Activated CD4-positive, alpha-beta memory T cell treated with anti-CD3 and anti-CD28 coated beads for 36 hours (primary cell): ENCODE measurements around the gene HRH3. TPM values are rescaled to one million over a fixed set of nuclear protein-coding genes. Genes with fewer than 3 reads are reported as not detected.

Experiments used
- CTCF ChIA-PET: fragments of 350-600 bp; sonication (Branson Sonifier 250); formaldehyde crosslinking; loops from one replicate; lab custom pipeline; 2021; ENCODE audit warnings: antibody characterized with exemption, inconsistent platforms; lab: Charles Lee
- POLR2A ChIA-PET: fragments of 350-600 bp; sonication (Branson Sonifier 250); formaldehyde crosslinking; loops from one replicate; lab custom pipeline; 2021; ENCODE audit warnings: antibody characterized with exemption; lab: Charles Lee
- DNase-seq: peaks from one replicate; pipeline ENCODE4 v3.0.0-alpha.2; 2020
- H3K27ac Mint-ChIP-seq: one replicate; pipeline ENCODE4 v1.8.0; 2021; ENCODE audit warnings: mixed read lengths
- H3K27me3 Mint-ChIP-seq: one replicate; pipeline ENCODE4 v1.8.0; 2021; ENCODE audit warnings: mixed read lengths
- H3K36me3 Mint-ChIP-seq: one replicate; pipeline ENCODE4 v1.8.0; 2021; ENCODE audit warnings: mixed read lengths
- H3K4me1 Mint-ChIP-seq: one replicate; pipeline ENCODE4 v1.8.0; 2021; ENCODE audit warnings: low read depth, mixed read lengths
- H3K4me3 Mint-ChIP-seq: one replicate; pipeline ENCODE4 v1.8.0; 2021; ENCODE audit warnings: mild to moderate bottlenecking, mixed read lengths
- H3K9me3 Mint-ChIP-seq: one replicate; pipeline ENCODE4 v1.8.0; 2021; ENCODE audit warnings: mixed read lengths
- intact Hi-C: fragments of 100-400 bp; cut with micrococcal nuclease; formaldehyde crosslinking; loops from one replicate; pipeline ENCODE4 v1.15.1; 2023
- total RNA-seq, 2 experiments: library from RNA; stranded (reverse); gene quantifications; one replicate each; pipeline ENCODE4 v1.2.3, GENCODE V29; 2021

The HRH3 gene
- total RNA-seq, 2 experiments from 2014 or later: not detected

GRCh38 chr20:62172666-62173065, 47.4 kb downstream of the HRH3 start:
- intact Hi-C loops: no loop called here
- Mint-ChIP-seq H3K9me3 (no peaks in the 10 kb centered on the region), H3K27ac (no peak overlapping the region), H3K36me3 (peaks cover 7% of the 10 kb centered on the region), H3K27me3 (no peaks in the 10 kb centered on the region), H3K4me1 (no peaks in the 10 kb centered on the region), H3K4me3 (no peak overlapping the region)
- POLR2A ChIA-PET: no interaction called here
- no peak for DNase-seq
- CTCF ChIA-PET: interaction anchor here (0.7 kb wide), 1 partner anchor 162 kb away, joined by 3 read pairs; no protein-coding TSS in a partner anchor

GRCh38 chr20:62171245-62171644, 48.8 kb downstream of the HRH3 start:
- no peak overlapping the region for H3K27ac Mint-ChIP-seq
- H3K4me1 Mint-ChIP-seq: no peaks in the 10 kb centered on the region
- DNase-seq: no peak
- no peaks in the 10 kb centered on the region for H3K27me3 Mint-ChIP-seq
- no peaks in the 10 kb centered on the region for H3K9me3 Mint-ChIP-seq
- intact Hi-C loops: no loop called here
- H3K4me3 Mint-ChIP-seq: no peak overlapping the region
- ChIA-PET POLR2A (no interaction called here), CTCF (no interaction called here)
- peaks cover 9% of the 10 kb centered on the region for H3K36me3 Mint-ChIP-seq

- Mint-ChIP-seq H3K9me3 (no peaks in the 10 kb centered on the region), H3K4me1 (no peaks in the 10 kb centered on the region), H3K36me3 (peaks cover 14% of the 10 kb centered on the region), H3K27me3 (no peaks in the 10 kb centered on the region), H3K4me3 (no peak overlapping the region), H3K27ac (no peak overlapping the region)
- CTCF ChIA-PET: no interaction called here
- intact Hi-C loops: no loop called here
- POLR2A ChIA-PET: no interaction called here
- no peak for DNase-seq
Measured at GRCh38 chr20:62170536-62170935, 49.5 kb downstream of the HRH3 start.

GRCh38 chr20:62168890-62169435, 51.1 kb downstream of the HRH3 start:
- DNase-seq: no peak
- H3K27me3 Mint-ChIP-seq: no peaks in the 10 kb centered on the region
- peaks cover 22% of the 10 kb centered on the region for H3K36me3 Mint-ChIP-seq
- POLR2A ChIA-PET: no interaction called here
- H3K4me3 Mint-ChIP-seq: no peak overlapping the region
- H3K27ac Mint-ChIP-seq: no peak overlapping the region
- intact Hi-C loops: no loop called here
- CTCF ChIA-PET: no interaction called here
- no peaks in the 10 kb centered on the region for H3K4me1 Mint-ChIP-seq
- H3K9me3 Mint-ChIP-seq: no peaks in the 10 kb centered on the region

GRCh38 chr20:62168061-62168460, 52.0 kb downstream of the HRH3 start:
- POLR2A ChIA-PET: interaction anchor here (0.6 kb wide), 1 partner anchor 9 kb away, joined by 3 read pairs; no protein-coding TSS in a partner anchor
- Mint-ChIP-seq H3K9me3 (no peaks in the 10 kb centered on the region), H3K36me3 (peaks cover 26% of the 10 kb centered on the region), H3K4me1 (no peaks in the 10 kb centered on the region), H3K27me3 (no peaks in the 10 kb centered on the region), H3K4me3 (no peak overlapping the region), H3K27ac (no peak overlapping the region)
- DNase-seq: no peak
- intact Hi-C loops: no loop called here
- CTCF ChIA-PET: no interaction called here

GRCh38 chr20:62167474-62167873, 52.6 kb downstream of the HRH3 start:
- Mint-ChIP-seq H3K4me1 (no peaks in the 10 kb centered on the region), H3K9me3 (no peaks in the 10 kb centered on the region), H3K36me3 (peaks cover 26% of the 10 kb centered on the region), H3K4me3 (no peak overlapping the region), H3K27me3 (no peaks in the 10 kb centered on the region), H3K27ac (no peak overlapping the region)
- intact Hi-C loops: no loop called here
- ChIA-PET POLR2A (no interaction called here), CTCF (interaction anchor here (0.6 kb wide), 1 partner anchor 370 kb away, joined by 4 read pairs; no protein-coding TSS in a partner anchor)
- DNase-seq: no peak

GRCh38 chr20:62165762-62166399, 54.2 kb downstream of the HRH3 start:
- ChIA-PET CTCF (no interaction called here), POLR2A (no interaction called here)
- peaks cover 2% of the 10 kb centered on the region for H3K4me1 Mint-ChIP-seq
- H3K27me3 Mint-ChIP-seq: no peaks in the 10 kb centered on the region
- H3K9me3 Mint-ChIP-seq: no peaks in the 10 kb centered on the region
- H3K36me3 Mint-ChIP-seq: peaks cover 28% of the 10 kb centered on the region
- no peak overlapping the region for H3K4me3 Mint-ChIP-seq
- intact Hi-C loops: no loop called here
- H3K27ac Mint-ChIP-seq: no peak overlapping the region
- no peak for DNase-seq

Other genes starting within 250 kb of the HRH3 start
- gene TAF4, start 154.4 kb downstream of the HRH3 start, total RNA-seq: 10 to 100 TPM; 15.3 to 17.0 TPM
- gene LSM14B, start 97.8 kb downstream of the HRH3 start, total RNA-seq: 10 to 100 TPM; 33.4 to 35.1 TPM
- gene PSMA7, start 76.9 kb downstream of the HRH3 start, total RNA-seq: 100 to 1,000 TPM; 301 to 316 TPM
- 10 to 100 TPM; 13.7 to 15.2 TPM for gene SS18L1, start 76.5 kb downstream of the HRH3 start, total RNA-seq
- 10 to 100 TPM; 31.4 to 32.5 TPM for gene MTG2, start 37.2 kb downstream of the HRH3 start, total RNA-seq
- 10 to 100 TPM; 25.4 to 29.3 TPM for gene OSBPL2, start 18.2 kb upstream of the HRH3 start, total RNA-seq
- gene ADRM1, start 82.7 kb upstream of the HRH3 start, total RNA-seq: 100 to 1,000 TPM in 1 of 2 experiments, 10 to 100 TPM in 1; 98.6 to 101 TPM
- gene LAMA5, start 147.0 kb upstream of the HRH3 start, total RNA-seq: 1 to 10 TPM in 1 of 2 experiments, under 1 TPM in 1; 0.78 to 1.1 TPM
- 1,000 to 10,000 TPM; 2,488 to 2,529 TPM for gene RPS21, start 166.8 kb upstream of the HRH3 start, total RNA-seq
- 1 to 10 TPM; 7.8 to 8.2 TPM for gene CABLES2, start 187.0 kb upstream of the HRH3 start, total RNA-seq
- gene RBBP8NL, start 207.3 kb upstream of the HRH3 start, total RNA-seq: not detected